MCF 10A (cell line): ENCODE results near the gene GOLGA8F. TPM values are rescaled to one million over a fixed set of nuclear protein-coding genes. Genes with fewer than 3 reads are reported as not detected.

Experiments
- microRNA-seq: library from miRNA; unstranded; fragments of <30 nt; microRNA quantifications from one replicate; pipeline ENCODE4 v1.2.0, GENCODE V29; 2022
- total RNA-seq: library from RNA; stranded (reverse); gene quantifications from 2 replicates; pipeline ENCODE4 v1.2.3, GENCODE V29; 2022

GOLGA8F gene
- total RNA-seq, 1 experiment from 2014 or later: not detected

Small RNAs within 50 kb of the gene (microRNA-seq; reads per million reads assigned to microRNA genes)
- gene MIR4509-2: not detected

Other genes with a start within 250 kb of the GOLGA8F start
- 64.5 and 65.2 TPM in 2 replicates for gene HERC2, start 56.5 kb upstream of the GOLGA8F start, total RNA-seq
- not detected in 2 replicates for gene GOLGA6L24, start 20.6 kb upstream of the GOLGA8F start, total RNA-seq
- gene GOLGA8G, start 154.3 kb downstream of the GOLGA8F start, total RNA-seq: 0.09 TPM in 1 of 2 replicates, not detected in the other
- not detected in 2 replicates for gene GOLGA6L25, start 174.9 kb downstream of the GOLGA8F start, total RNA-seq